ENCODE results near the gene KIF26A.

Gene KIF26A

GRCh38 chr14:104181761-104182530, 43.6 kb downstream of the KIF26A start:
- DNase-seq = no peak

- no peak for DNase-seq
These were observed 44.6 kb downstream of the KIF26A start for GRCh38 chr14:104182857-104183425.

- no peak for DNase-seq
These were observed 45.4 kb downstream of the KIF26A start for GRCh38 chr14:104183796-104184195.

GRCh38 chr14:104184506-104184905, 46.1 kb downstream of the KIF26A start:
- no peak for DNase-seq

- no peak for DNase-seq
These were observed 46.6 kb downstream of the KIF26A start for GRCh38 chr14:104184911-104185499.

GRCh38 chr14:104185916-104186495, 47.6 kb downstream of the KIF26A start:
- no peak for DNase-seq

GRCh38 chr14:104186575-104186974, 48.2 kb downstream of the KIF26A start:
- DNase-seq = no peak

- DNase-seq = no peak
These were observed 48.9 kb downstream of the KIF26A start for GRCh38 chr14:104187121-104187889.

GRCh38 chr14:104187931-104188726, 49.7 kb downstream of the KIF26A start:
- DNase-seq = no peak

- no peak for DNase-seq
These were observed 50.5 kb downstream of the KIF26A start for GRCh38 chr14:104188727-104189400.

GRCh38 chr14:104189629-104190335, 51.4 kb downstream of the KIF26A start:
- DNase-seq = no peak

GRCh38 chr14:104190396-104191000, 52.1 kb downstream of the KIF26A start:
- DNase-seq = no peak

GRCh38 chr14:104191409-104191997, 53.1 kb downstream of the KIF26A start:
- no peak for DNase-seq

- DNase-seq = no peak
These were observed 53.9 kb downstream of the KIF26A start for GRCh38 chr14:104192146-104192882.

- no peak for DNase-seq
These were observed 54.5 kb downstream of the KIF26A start for GRCh38 chr14:104192883-104193245.

- no peak for DNase-seq
These were observed 55.6 kb downstream of the KIF26A start for GRCh38 chr14:104194016-104194415.

- DNase-seq = no peak
These were observed 56.3 kb downstream of the KIF26A start for GRCh38 chr14:104194716-104195115.

- no peak for DNase-seq
These were observed 57.0 kb downstream of the KIF26A start for GRCh38 chr14:104195361-104195760.

GRCh38 chr14:104195878-104196277, 57.5 kb downstream of the KIF26A start:
- DNase-seq = no peak
